K562 (cell line): ENCODE measurements around the gene MAN2A1. TPM values are rescaled to one million over a fixed set of nuclear protein-coding genes. Genes with fewer than 3 reads are reported as not detected.

Experiments used
- ATAC-seq: fragments of 200-7000 bp; cut with Tn5 transposase; 3 replicates; pipeline ENCODE4 v1.9.1; 2020; ENCODE audit warnings: moderate library complexity
- BruUV-seq: library from RNA; stranded (reverse); fragments of 400-500 nt; replicated peaks from 2 replicates; lab custom pipeline; 2021; lab: Mats Ljungman, UMichigan
- CTCF ChIA-PET: fragments of 300-600 bp; formaldehyde crosslinking; extraction: SDS; loops from one replicate; lab custom pipeline; 2021; ENCODE audit warnings: low intra/inter-chr PET ratio; lab: Yijun Ruan, JAX
- POLR2A ChIA-PET: fragments of 300-600, 350-650 bp; sonication (Branson Sonifier 250); formaldehyde crosslinking; extraction: SDS; loops from one replicate; lab custom pipeline; 2021; ENCODE audit warnings: antibody characterized with exemption, inconsistent platforms; lab: Yijun Ruan, JAX
- DNase-seq, 4 experiments: peaks; one replicate each; pipeline versions ENCODE4 v3.0.0 to v3.0.0-alpha.2; 2011 to 2018; ENCODE audit warnings: low spot score in 3 of 4, mixed read lengths in 3 of 4; ENCODE audit errors: extremely low read depth in 1 of 4
- FAIRE-seq: peaks from 2 replicates; lab custom pipeline; 2011; peaks lifted over from hg19 to GRCh38; lab: Jason Lieb, UNC
- H2AFZ ChIP-seq: 2 replicates; pipeline ENCODE4 v1.6.0; 2011; ENCODE audit warnings: low read depth, low read length, control low read depth, inconsistent platforms
- H3K27ac ChIP-seq: fragments of 200-600 bp; 3 replicates; pipeline ENCODE4 v1.8.0; 2011; ENCODE audit warnings: low read depth, mild to moderate bottlenecking, control low read depth, inconsistent platforms, low read length, moderate library complexity, mixed read lengths; ENCODE audit errors: extremely low read depth
- H3K27me3 ChIP-seq, 2 experiments: fragments of 300-600 bp in 1 of 2; 2 replicates in 1 of 2; 3 replicates in 1 of 2; pipeline versions ENCODE4 v1.6.0 to v1.8.0; 2011; ENCODE audit warnings: inconsistent platforms in 2 of 2, low read length in 2 of 2, mild to moderate bottlenecking in 1 of 2, mixed read lengths in 1 of 2, moderate library complexity in 1 of 2; ENCODE audit not compliant: control insufficient read depth in 2 of 2, insufficient read depth in 2 of 2
- H3K36me3 ChIP-seq: fragments of 300-600 bp; 3 replicates; pipeline ENCODE4 v1.8.0; 2011; ENCODE audit warnings: mild to moderate bottlenecking, low read length, inconsistent platforms; ENCODE audit not compliant: control insufficient read depth, insufficient read depth
- H3K4me1 ChIP-seq, 2 experiments: fragments of 200-600 bp in 1 of 2; replicated peaks in 1 of 2; 2 replicates in 1 of 2; 3 replicates in 1 of 2; pipeline versions ENCODE4 v1.5.1 to v1.8.0; 2011; ENCODE audit warnings: inconsistent platforms in 2 of 2, low read length in 2 of 2, mild to moderate bottlenecking in 1 of 2, mixed read lengths in 1 of 2, moderate library complexity in 1 of 2; ENCODE audit not compliant: control insufficient read depth in 2 of 2, insufficient read depth in 2 of 2
- H3K4me2 ChIP-seq: 2 replicates; pipeline ENCODE4 v1.6.1; 2011; ENCODE audit warnings: low read length, control low read depth, inconsistent platforms, mixed read lengths; ENCODE audit not compliant: insufficient read depth
- H3K4me3 ChIP-seq: fragments of 200-600 bp; sonication (generic), shearing (Covaris generic); 2 replicates; pipeline ENCODE4 v1.5.1; 2016; ENCODE audit warnings: control low read depth, inconsistent platforms
- H3K79me2 ChIP-seq: fragments of 200-600 bp; 3 replicates; pipeline ENCODE4 v1.8.0; 2011; ENCODE audit warnings: low read length, inconsistent platforms; ENCODE audit not compliant: control insufficient read depth, insufficient read depth
- H3K9ac ChIP-seq, 2 experiments: 2 replicates each; pipeline versions ENCODE4 v1.6.0 to v1.6.1; 2011; ENCODE audit warnings: low read depth in 2 of 2, low read length in 2 of 2, control low read depth in 1 of 2, inconsistent platforms in 1 of 2, mild to moderate bottlenecking in 1 of 2, mixed read lengths in 1 of 2; ENCODE audit not compliant: insufficient read depth in 1 of 2
- H3K9me1 ChIP-seq: one replicate; pipeline ENCODE4 v1.6.0; 2011; ENCODE audit warnings: inconsistent platforms, mild to moderate bottlenecking, low read length, moderate library complexity; ENCODE audit not compliant: control insufficient read depth, insufficient read depth
- H3K9me3 ChIP-seq: replicated peaks from 2 replicates; pipeline ENCODE4 v1.5.1; 2011; ENCODE audit warnings: low read depth, low read length, inconsistent platforms; ENCODE audit not compliant: control insufficient read depth, insufficient read depth
- H4K20me1 ChIP-seq: replicated peaks from 2 replicates; pipeline ENCODE4 v1.6.1; 2011; ENCODE audit warnings: low read length, inconsistent platforms, mixed read lengths; ENCODE audit not compliant: control insufficient read depth, insufficient read depth
- ARID1B ChIP-seq: fragments of 450-650 bp; IDR thresholded peaks from 2 replicates; pipeline ENCODE4 v1.6.1; 2016; ENCODE audit warnings: antibody characterized with exemption, mild to moderate bottlenecking, inconsistent platforms
- CBFA2T2 ChIP-seq: fragments of 450-650 bp; conservative IDR thresholded peaks from 2 replicates; pipeline ENCODE4 v1.6.1; 2017; ENCODE audit warnings: mild to moderate bottlenecking
- DPF2 ChIP-seq: fragments of 450-650 bp; IDR thresholded peaks from 2 replicates; pipeline ENCODE4 v1.6.1; 2016
- FOXA3 ChIP-seq, 2 experiments: fragments of 450-650 bp in 1 of 2; sonication (generic) in 1 of 2; formaldehyde crosslinking; IDR thresholded peaks in 1 of 2; conservative IDR thresholded peaks in 1 of 2; 2 replicates each; pipeline versions ENCODE4 v1.4.0 to v1.8.0; 2020 to 2022; ENCODE audit warnings: mild to moderate bottlenecking in 2 of 2, missing genetic modification reagents in 1 of 2
- FOXK2 ChIP-seq, 2 experiments: fragments of 450-650 bp; IDR thresholded peaks in 1 of 2; conservative IDR thresholded peaks in 1 of 2; 2 replicates each; pipeline ENCODE4 v1.6.1; 2016; ENCODE audit warnings: low read depth in 2 of 2, mild to moderate bottlenecking in 1 of 2
- HDAC1 ChIP-seq, 2 experiments: fragments of 450-650 bp; IDR thresholded peaks; 2 replicates each; pipeline ENCODE4 v1.6.1; 2016 to 2017; ENCODE audit warnings: inconsistent platforms in 1 of 2, mild to moderate bottlenecking in 1 of 2, moderate library complexity in 1 of 2
- HEY1 ChIP-seq: fragments of 250-450 bp; sonication (Bioruptor Pico); IDR thresholded peaks from 2 replicates; pipeline ENCODE4 v1.5.0; 2020; ENCODE audit warnings: mild to moderate bottlenecking, moderate library complexity, borderline replicate concordance
- NCOR1 ChIP-seq: fragments of 450-650 bp; IDR thresholded peaks from 2 replicates; pipeline ENCODE4 v1.6.1; 2016; ENCODE audit warnings: mild to moderate bottlenecking, moderate library complexity
- POLR3A ChIP-seq: IDR thresholded peaks from 2 replicates; pipeline ENCODE4 v1.6.1; 2011; ENCODE audit warnings: borderline replicate concordance, mild to moderate bottlenecking, moderate library complexity; ENCODE audit not compliant: insufficient read length, insufficient read depth; ENCODE audit errors: extremely low read depth
- RCOR1 ChIP-seq, 2 experiments: IDR thresholded peaks; 2 replicates each; pipeline ENCODE4 v1.6.1; 2012; ENCODE audit warnings: low read depth in 2 of 2, low read length in 2 of 2, borderline replicate concordance in 1 of 2, improper control_type of control experiment in 1 of 2
- SETDB1 ChIP-seq: IDR thresholded peaks from one replicate; pipeline ENCODE4 v1.6.1; 2012; ENCODE audit warnings: low read length, control low read depth, inconsistent platforms
- SMARCA4 ChIP-seq: fragments of 450-650 bp; IDR thresholded peaks from 2 replicates; pipeline ENCODE4 v1.6.1; 2016
- ZEB2 ChIP-seq: fragments of 450-650 bp; IDR thresholded peaks from 2 replicates; pipeline ENCODE4 v1.6.1; 2016
- WGBS: fragments of 100-300 bp; shearing (Covaris generic); methylation state at CpG from one replicate; pipeline ENCODE4 v1.1.6; 2016; ENCODE audit warnings: low coverage, mixed read lengths; ENCODE audit not compliant: insufficient coverage; ENCODE audit errors: missing lambda C conversion rate; 5-methylcytosine and 5-hydroxymethylcytosine counted together
- in situ Hi-C: fragments of 300-500 bp; cut with MboI; formaldehyde crosslinking; loops from 4 replicates; pipeline ENCODE4 v1.15.0; 2018; ENCODE audit warnings: inconsistent platforms, mixed read lengths
- intact Hi-C: fragments of 100-400 bp; cut with micrococcal nuclease; formaldehyde crosslinking; loops from 2 replicates; pipeline ENCODE4 v1.14.2; 2022
- polyA plus RNA-seq, 8 experiments: library from polyadenylated mRNA; depleted of rRNA in 4 of 8; stranded (reverse) in 5 of 8; unstranded in 3 of 8; fragments of >200 nt; fragmentation: Nextera tagmentation in 2 of 8; fragmentation: Illumina TruSeq in 1 of 8; extraction: Ambion mirVana in 2 of 8; extraction: Trizol in 1 of 8; gene quantifications; 2 replicates each; pipeline versions ENCODE4 v1.2.1 to v1.2.3, GENCODE V29; 2011 to 2014; ENCODE audit warnings: inconsistent platforms in 1 of 8, missing spikeins in 1 of 8
- total RNA-seq, 7 experiments: library from RNA; depleted of rRNA in 6 of 7; stranded (reverse); fragments of >200 nt in 6 of 7; fragmentation: Illumina TruSeq in 2 of 7; extraction: Trizol in 2 of 7; gene quantifications; 2 replicates each; pipeline versions ENCODE4 v1.2.1 to v1.2.3, GENCODE V29; 2011 to 2021; ENCODE audit warnings: low replicate concordance in 1 of 7
- TF ChIP-seq, protein P1 (sequence below): sonication (generic); formaldehyde crosslinking; IDR thresholded peaks from 2 replicates; pipeline ENCODE4 v1.8.1; 2023; ENCODE audit warnings: mild to moderate bottlenecking, missing genetic modification reagents
- TF ChIP-seq, protein P2 (sequence below): fragments of 450-650 bp; IDR thresholded peaks from 2 replicates; pipeline ENCODE4 v1.6.1; 2016; ENCODE audit warnings: mild to moderate bottlenecking
- TF ChIP-seq, protein P3 (sequence below): fragments of 250-450 bp; sonication (Bioruptor Pico); IDR thresholded peaks from 2 replicates; pipeline ENCODE4 v1.5.0; 2021; ENCODE audit warnings: mild to moderate bottlenecking, borderline replicate concordance

The MAN2A1 gene
- total and polyA plus RNA-seq, 9 of the 15 experiments (the other 6 are each of a cell fraction or from before 2014, with no cell fraction given), result 5.2 to 32.0 (median 19.8) TPM

DNA sequence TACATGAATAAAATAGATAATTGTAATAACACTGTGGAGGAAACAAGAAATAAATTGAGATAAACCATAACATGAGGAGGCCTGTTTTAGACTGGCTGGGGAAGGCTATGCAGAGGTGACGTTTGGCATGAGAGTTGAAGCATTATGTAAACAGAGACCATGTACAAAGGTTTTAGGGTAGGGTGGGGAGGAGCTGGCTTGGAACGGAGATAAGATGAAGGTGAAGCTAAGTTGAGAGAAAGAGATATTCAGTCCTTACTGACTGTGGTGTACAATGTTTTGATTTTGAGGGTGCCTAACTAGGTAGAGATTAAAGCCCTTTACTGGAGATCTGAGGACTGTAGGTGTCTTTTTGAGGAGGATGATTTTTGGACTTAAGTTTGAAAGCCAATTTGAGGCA, 17.8 kb downstream of the MAN2A1 start:
- no peaks in the 10 kb centered on the region for H3K9me3 ChIP-seq
- peak; percentile 67 for FAIRE-seq
- in situ Hi-C loops (no loop called here), intact Hi-C loops (no loop called here)
- peaks cover 94% of the 10 kb centered on the region for H3K79me2 ChIP-seq
- ATAC-seq, result peak; percentile 43
- H3K36me3 ChIP-seq, result no peaks in the 10 kb centered on the region; the same call in 2 of the 3 replicates
- no peak overlapping the region for H2AFZ ChIP-seq
- no peak overlapping the region for H3K4me3 ChIP-seq
- peak in 2 of 4 experiments; percentile 35 to 63 for DNase-seq
- H3K27me3 ChIP-seq, result no peaks in the 10 kb centered on the region; a peak in 1 of 5 replicates
- ChIA-PET CTCF (no interaction called here), POLR2A (interaction anchor here (0.6 to 1.4 kb wide), 2 partner anchors 12 to 369 kb away, joined by 3 read pairs; no protein-coding TSS in a partner anchor)
- no peak overlapping the region for H3K9ac ChIP-seq
- BruUV-seq, result no TSS peak
- H3K9me1 ChIP-seq, result peaks cover 4% of the 10 kb centered on the region
- no peak overlapping the region for H3K27ac ChIP-seq
- peaks cover 12% of the 10 kb centered on the region for H4K20me1 ChIP-seq
- H3K4me2 ChIP-seq, result no peak overlapping the region; the same call in 1 of the 2 replicates
- H3K4me1 ChIP-seq, result peaks cover 23 to 55% of the 10 kb centered on the region in 2 experiments
- WGBS, result 0% methylated on average over 2 of the region's 2 CpGs
- TF ChIP-seq, protein P1, sequence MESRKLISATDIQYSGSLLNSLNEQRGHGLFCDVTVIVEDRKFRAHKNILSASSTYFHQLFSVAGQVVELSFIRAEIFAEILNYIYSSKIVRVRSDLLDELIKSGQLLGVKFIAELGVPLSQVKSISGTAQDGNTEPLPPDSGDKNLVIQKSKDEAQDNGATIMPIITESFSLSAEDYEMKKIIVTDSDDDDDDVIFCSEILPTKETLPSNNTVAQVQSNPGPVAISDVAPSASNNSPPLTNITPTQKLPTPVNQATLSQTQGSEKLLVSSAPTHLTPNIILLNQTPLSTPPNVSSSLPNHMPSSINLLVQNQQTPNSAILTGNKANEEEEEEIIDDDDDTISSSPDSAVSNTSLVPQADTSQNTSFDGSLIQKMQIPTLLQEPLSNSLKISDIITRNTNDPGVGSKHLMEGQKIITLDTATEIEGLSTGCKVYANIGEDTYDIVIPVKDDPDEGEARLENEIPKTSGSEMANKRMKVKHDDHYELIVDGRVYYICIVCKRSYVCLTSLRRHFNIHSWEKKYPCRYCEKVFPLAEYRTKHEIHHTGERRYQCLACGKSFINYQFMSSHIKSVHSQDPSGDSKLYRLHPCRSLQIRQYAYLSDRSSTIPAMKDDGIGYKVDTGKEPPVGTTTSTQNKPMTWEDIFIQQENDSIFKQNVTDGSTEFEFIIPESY, result no peak
- TF ChIP-seq SMARCA4 (peak; percentile 45; the same call in 1 of the 2 replicates), DPF2 (peak; percentile 49; the same call in 1 of the 2 replicates), HDAC1 (IDR thresholded peaks at IDR 0.05) (0 out of 4 replicates have a peak, but pooled peaks of 1 of the 2 experiments have one; percentile 34), SETDB1 (no peak), CBFA2T2 (peak; percentile 28; the same call in 1 of the 2 replicates), HEY1 (no peak), ZEB2 (peak; percentile 47; the same call in 1 of the 2 replicates), ARID1B (peak; percentile 43; the same call in 1 of the 2 replicates), POLR3A (no peak), RCOR1 (IDR thresholded peaks at IDR 0.05; ENCODE audit: borderline replicate concordance in 1 of 2, low read depth in 2 of 2, low read length in 2 of 2) (0 out of 4 replicates have a peak, but pooled peaks of 1 of the 2 experiments have one; percentile 20), FOXK2 (conservative IDR thresholded peaks at IDR 0.05 in 1 of 2, IDR thresholded peaks at IDR 0.05 in 1 of 2; ENCODE audit: low read depth in 2 of 2) (peak; percentile 66 to 84), NCOR1 (peak; percentile 48; the same call in 1 of the 2 replicates), FOXA3 (CRISPR knock-in tag; conservative IDR thresholded peaks at IDR 0.05 in 1 of 2, IDR thresholded peaks at IDR 0.05 in 1 of 2) (peak in 1 of 2 experiments; percentile 60; a peak in 2 of 4 replicates)
- TF ChIP-seq, protein P2, sequence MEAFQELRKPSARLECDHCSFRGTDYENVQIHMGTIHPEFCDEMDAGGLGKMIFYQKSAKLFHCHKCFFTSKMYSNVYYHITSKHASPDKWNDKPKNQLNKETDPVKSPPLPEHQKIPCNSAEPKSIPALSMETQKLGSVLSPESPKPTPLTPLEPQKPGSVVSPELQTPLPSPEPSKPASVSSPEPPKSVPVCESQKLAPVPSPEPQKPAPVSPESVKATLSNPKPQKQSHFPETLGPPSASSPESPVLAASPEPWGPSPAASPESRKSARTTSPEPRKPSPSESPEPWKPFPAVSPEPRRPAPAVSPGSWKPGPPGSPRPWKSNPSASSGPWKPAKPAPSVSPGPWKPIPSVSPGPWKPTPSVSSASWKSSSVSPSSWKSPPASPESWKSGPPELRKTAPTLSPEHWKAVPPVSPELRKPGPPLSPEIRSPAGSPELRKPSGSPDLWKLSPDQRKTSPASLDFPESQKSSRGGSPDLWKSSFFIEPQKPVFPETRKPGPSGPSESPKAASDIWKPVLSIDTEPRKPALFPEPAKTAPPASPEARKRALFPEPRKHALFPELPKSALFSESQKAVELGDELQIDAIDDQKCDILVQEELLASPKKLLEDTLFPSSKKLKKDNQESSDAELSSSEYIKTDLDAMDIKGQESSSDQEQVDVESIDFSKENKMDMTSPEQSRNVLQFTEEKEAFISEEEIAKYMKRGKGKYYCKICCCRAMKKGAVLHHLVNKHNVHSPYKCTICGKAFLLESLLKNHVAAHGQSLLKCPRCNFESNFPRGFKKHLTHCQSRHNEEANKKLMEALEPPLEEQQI, result 0 out of 2 replicates have a peak, but pooled peaks have one; percentile 47
- TF ChIP-seq, protein P3, sequence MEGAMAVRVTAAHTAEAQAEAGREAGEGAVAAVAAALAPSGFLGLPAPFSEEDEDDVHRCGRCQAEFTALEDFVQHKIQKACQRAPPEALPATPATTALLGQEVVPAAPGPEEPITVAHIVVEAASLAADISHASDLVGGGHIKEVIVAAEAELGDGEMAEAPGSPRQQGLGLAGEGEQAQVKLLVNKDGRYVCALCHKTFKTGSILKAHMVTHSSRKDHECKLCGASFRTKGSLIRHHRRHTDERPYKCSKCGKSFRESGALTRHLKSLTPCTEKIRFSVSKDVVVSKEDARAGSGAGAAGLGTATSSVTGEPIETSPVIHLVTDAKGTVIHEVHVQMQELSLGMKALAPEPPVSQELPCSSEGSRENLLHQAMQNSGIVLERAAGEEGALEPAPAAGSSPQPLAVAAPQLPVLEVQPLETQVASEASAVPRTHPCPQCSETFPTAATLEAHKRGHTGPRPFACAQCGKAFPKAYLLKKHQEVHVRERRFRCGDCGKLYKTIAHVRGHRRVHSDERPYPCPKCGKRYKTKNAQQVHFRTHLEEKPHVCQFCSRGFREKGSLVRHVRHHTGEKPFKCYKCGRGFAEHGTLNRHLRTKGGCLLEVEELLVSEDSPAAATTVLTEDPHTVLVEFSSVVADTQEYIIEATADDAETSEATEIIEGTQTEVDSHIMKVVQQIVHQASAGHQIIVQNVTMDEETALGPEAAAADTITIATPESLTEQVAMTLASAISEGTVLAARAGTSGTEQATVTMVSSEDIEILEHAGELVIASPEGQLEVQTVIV (CRISPR knock-in tag), result no peak
